GM23248 (cell line): ENCODE results near the gene CASR. TPM values are rescaled to one million over a fixed set of nuclear protein-coding genes. Genes with fewer than 3 reads are reported as not detected.

Experiments used
- DNase-seq: peaks from one replicate; pipeline ENCODE4 v3.0.0-alpha.2; 2015
- H2AFZ ChIP-seq: fragments of 200-600 bp; sonication (generic); 2 replicates; pipeline ENCODE4 v1.6.1; 2016; ENCODE audit warnings: antibody characterized with exemption
- H3F3A ChIP-seq: fragments of 200-600 bp; sonication (generic); 2 replicates; pipeline ENCODE4 v1.6.1; 2016; ENCODE audit warnings: mild to moderate bottlenecking, antibody characterized with exemption, mixed run types; ENCODE audit not compliant: insufficient read depth
- H3K27ac ChIP-seq: fragments of 200-600 bp; sonication (generic); 2 replicates; pipeline ENCODE4 v1.5.1; 2016; ENCODE audit warnings: mild to moderate bottlenecking
- H3K27me3 ChIP-seq: fragments of 200-600 bp; sonication (generic); replicated peaks from 2 replicates; pipeline ENCODE4 v1.6.1; 2016; ENCODE audit warnings: mild to moderate bottlenecking; ENCODE audit not compliant: insufficient read depth
- H3K36me3 ChIP-seq: fragments of 200-600 bp; sonication (generic); 2 replicates; pipeline ENCODE4 v1.6.1; 2016; ENCODE audit warnings: low read depth, mild to moderate bottlenecking
- H3K4me1 ChIP-seq: fragments of 200-600 bp; sonication (generic); 2 replicates; pipeline ENCODE4 v1.6.1; 2016; ENCODE audit warnings: mild to moderate bottlenecking; ENCODE audit not compliant: insufficient read depth
- H3K4me2 ChIP-seq: fragments of 200-600 bp; sonication (generic); one replicate; pipeline ENCODE4 v1.6.1; 2016; ENCODE audit warnings: mild to moderate bottlenecking; ENCODE audit not compliant: unreplicated experiment
- H3K4me3 ChIP-seq: fragments of 200-600 bp; sonication (generic); 2 replicates; pipeline ENCODE4 v1.5.1; 2016; ENCODE audit warnings: mild to moderate bottlenecking
- H3K79me2 ChIP-seq: fragments of 200-600 bp; sonication (generic); 2 replicates; pipeline ENCODE4 v1.6.1; 2016; ENCODE audit warnings: mild to moderate bottlenecking; ENCODE audit not compliant: insufficient read depth
- H3K9ac ChIP-seq: fragments of 200-600 bp; sonication (generic); 2 replicates; pipeline ENCODE4 v1.6.1; 2016; ENCODE audit warnings: mild to moderate bottlenecking
- H3K9me2 ChIP-seq: fragments of 200-600 bp; sonication (generic); 2 replicates; pipeline ENCODE4 v1.6.1; 2016; ENCODE audit warnings: mixed run types, mild to moderate bottlenecking, moderate library complexity; ENCODE audit not compliant: insufficient read depth
- H3K9me3 ChIP-seq: fragments of 200-600 bp; sonication (generic); one replicate; pipeline ENCODE4 v1.6.1; 2017; ENCODE audit warnings: low read depth
- H4K20me1 ChIP-seq: fragments of 200-600 bp; sonication (generic); 2 replicates; pipeline ENCODE4 v1.6.0; 2016; ENCODE audit not compliant: insufficient read depth
- EZH2 ChIP-seq: fragments of 200-600 bp; sonication (generic); IDR thresholded peaks from 2 replicates; pipeline ENCODE4 v1.6.1; 2018; ENCODE audit warnings: antibody characterized with exemption, mild to moderate bottlenecking; ENCODE audit not compliant: insufficient read depth, poor library complexity, severe bottlenecking
- EZH2phosphoT487 ChIP-seq: fragments of 200-600 bp; sonication (generic); IDR thresholded peaks from 2 replicates; pipeline ENCODE4 v1.6.1; 2018; ENCODE audit warnings: antibody characterized with exemption, moderate library complexity, mild to moderate bottlenecking, low read depth; ENCODE audit not compliant: insufficient read depth
- WGBS, 2 experiments: methylation state at CpG; one replicate each; pipeline ENCODE4 v1.1.6; 2015 to 2017; ENCODE audit warnings: low lambda C conversion rate in 2 of 2, low coverage in 1 of 2; ENCODE audit errors: missing lambda C conversion rate in 2 of 2; 5-methylcytosine and 5-hydroxymethylcytosine counted together
- in situ Hi-C: fragments of 300-500 bp; cut with MboI; formaldehyde crosslinking; loops from 2 replicates; pipeline ENCODE4 v1.15.0; 2020
- polyA plus RNA-seq: library from polyadenylated mRNA; unstranded; fragments of >200 nt; fragmentation: Nextera tagmentation; extraction: Ambion mirVana; gene quantifications from 2 replicates; pipeline ENCODE4 v1.2.1, GENCODE V29; 2016
- total RNA-seq: library from RNA; depleted of rRNA; stranded (reverse); fragments of >200 nt; shearing (Covaris generic); gene quantifications from 2 replicates; pipeline ENCODE4 v1.2.3, GENCODE V29; 2014

Gene CASR
- total and polyA plus RNA-seq, 2 experiments from 2014 or later: not detected

GRCh38 chr3:122231465-122232157 lies 48.1 kb downstream of the CASR start:
- in situ Hi-C loops: no loop called here
- no peaks in the 10 kb centered on the region for H4K20me1 ChIP-seq
- H3K9ac ChIP-seq: no peak overlapping the region
- no peak overlapping the region for H3K4me3 ChIP-seq
- no peaks in the 10 kb centered on the region for H3K36me3 ChIP-seq
- TF ChIP-seq EZH2 (no peak), EZH2phosphoT487 (no peak)
- H3K27me3 ChIP-seq: peaks cover 14% of the 10 kb centered on the region; the same call in 1 of the 2 replicates
- H3K79me2 ChIP-seq: no peaks in the 10 kb centered on the region
- WGBS, 2 experiments: 4 to 7% methylated on average over 9 of the region's 9 CpGs
- H3K9me2 ChIP-seq: no peaks in the 10 kb centered on the region
- H3F3A ChIP-seq: no peaks in the 10 kb centered on the region
- H3K4me2 ChIP-seq: no peak overlapping the region
- H2AFZ ChIP-seq: no peak overlapping the region
- H3K27ac ChIP-seq: no peak overlapping the region
- H3K4me1 ChIP-seq: no peaks in the 10 kb centered on the region
- DNase-seq: no peak
- no peaks in the 10 kb centered on the region for H3K9me3 ChIP-seq

GRCh38 chr3:122232485-122232884 lies 49.0 kb downstream of the CASR start:
- no peak overlapping the region for H2AFZ ChIP-seq
- no peaks in the 10 kb centered on the region for H3K4me1 ChIP-seq
- TF ChIP-seq EZH2phosphoT487 (no peak), EZH2 (no peak)
- peaks cover 14% of the 10 kb centered on the region; the same call in 1 of the 2 replicates for H3K27me3 ChIP-seq
- no peaks in the 10 kb centered on the region for H3F3A ChIP-seq
- no peak overlapping the region for H3K9ac ChIP-seq
- H3K9me3 ChIP-seq: no peaks in the 10 kb centered on the region
- H3K4me2 ChIP-seq: no peak overlapping the region
- WGBS, 2 experiments: 29 to 38% methylated on average over 4 of the region's 4 CpGs
- H3K36me3 ChIP-seq: no peaks in the 10 kb centered on the region
- H3K79me2 ChIP-seq: no peaks in the 10 kb centered on the region
- no peak overlapping the region for H3K27ac ChIP-seq
- no peak for DNase-seq
- no peaks in the 10 kb centered on the region for H4K20me1 ChIP-seq
- no peak overlapping the region for H3K4me3 ChIP-seq
- in situ Hi-C loops: no loop called here
- H3K9me2 ChIP-seq: no peaks in the 10 kb centered on the region

- H3K4me3 ChIP-seq: no peak overlapping the region
- 45 to 54% methylated on average over 13 of the region's 13 CpGs for WGBS, 2 experiments
- no peak overlapping the region for H3K9ac ChIP-seq
Observed at GRCh38 chr3:122233101-122233952, 49.9 kb downstream of the CASR start.

GRCh38 chr3:122234117-122234516 lies 50.6 kb downstream of the CASR start:
- 8 to 10% methylated on average over 1 of the region's 1 CpG for WGBS, 2 experiments
- no peaks in the 10 kb centered on the region for H4K20me1 ChIP-seq
- H3K9me2 ChIP-seq: no peaks in the 10 kb centered on the region
- no peaks in the 10 kb centered on the region for H3F3A ChIP-seq
- in situ Hi-C loops: no loop called here
- no peaks in the 10 kb centered on the region for H3K4me1 ChIP-seq
- no peak for TF ChIP-seq EZH2
- no peak for TF ChIP-seq EZH2phosphoT487
- peaks cover 14% of the 10 kb centered on the region; the same call in 1 of the 2 replicates for H3K27me3 ChIP-seq
- H3K79me2 ChIP-seq: no peaks in the 10 kb centered on the region
- no peak overlapping the region for H2AFZ ChIP-seq
- no peaks in the 10 kb centered on the region for H3K9me3 ChIP-seq
- no peak overlapping the region for H3K4me3 ChIP-seq
- DNase-seq: no peak
- no peaks in the 10 kb centered on the region for H3K36me3 ChIP-seq
- no peak overlapping the region for H3K4me2 ChIP-seq
- H3K9ac ChIP-seq: no peak overlapping the region
- H3K27ac ChIP-seq: no peak overlapping the region

More at GRCh38 chr3:122233101-122233952, 49.9 kb downstream of the CASR start:
- in situ Hi-C loops: no loop called here
- no peaks in the 10 kb centered on the region for H3K36me3 ChIP-seq
- H2AFZ ChIP-seq: no peak overlapping the region
- no peak for DNase-seq
- no peak overlapping the region for H3K4me2 ChIP-seq
- H3K79me2 ChIP-seq: no peaks in the 10 kb centered on the region
- H3K9me3 ChIP-seq: no peaks in the 10 kb centered on the region
- no peaks in the 10 kb centered on the region for H4K20me1 ChIP-seq
- peaks cover 14% of the 10 kb centered on the region; the same call in 1 of the 2 replicates for H3K27me3 ChIP-seq
- H3K4me1 ChIP-seq: no peaks in the 10 kb centered on the region
- TF ChIP-seq EZH2 (no peak), EZH2phosphoT487 (no peak)
- no peaks in the 10 kb centered on the region for H3K9me2 ChIP-seq
- H3K27ac ChIP-seq: no peak overlapping the region
- H3F3A ChIP-seq: no peaks in the 10 kb centered on the region
